ENCODE measurements around the gene ACACB. TPM values are rescaled to one million over a fixed set of nuclear protein-coding genes. Genes with fewer than 3 reads are reported as not detected.

ACACB gene
- total RNA-seq, result 100 to 1,000 TPM in 2 of 4 donors, 10 to 100 TPM in 2; 69.5 to 132 (median 93.6) TPM

GRCh38 chr12:109115758-109116610 is at the start of gene ACACB:
Gene ACACB, plus strand, starts transcription at chr12:109116587. Its CDS starts 22,819 bp downstream, at chr12:109139406.
- WGBS, 2 donors (ENCODE audit: low coverage in 1 of 2), result 41 to 55% methylated on average over 8 to 14 of the region's 14 CpGs
- Histone ChIP-seq H3K4me1 (peaks cover 25 to 60% (median 49%) of the 10 kb centered on the region in 4 donors), H3K36me3 (no peaks in the 10 kb centered on the region), H3K4me3 (peak within 1 kb of the TSS in 1 of 4 donors; percentile 7), H3K9me3 (no peaks in the 10 kb centered on the region), H3K27me3 (no peaks in the 10 kb centered on the region), H3K27ac (peak within 1 kb of the TSS; percentile 93 to 98 (median 95))
- in situ Hi-C loops (cut with MboI; ENCODE audit: low pct_ligation_motif_present in 1 of 4, low pct_unique_long_range_greater_than_20kb in 1 of 4, low sequenced_read_pairs in 3 of 4), result loop anchor here in 1 of 4 donors (25.0 kb wide), 1 partner anchor 271 kb away; no protein-coding TSS in a partner anchor
- peak; percentile 78 for DNase-seq
- TF ChIP-seq EP300 (IDR thresholded peaks at IDR 0.05; ENCODE audit: low read depth) (peak; percentile 85), POLR2A (IDR thresholded peaks at IDR 0.05) (peak; percentile 41), POLR2AphosphoS5 (IDR thresholded peaks at IDR 0.05) (peak; percentile 41 to 91 (median 91)), CTCF (IDR thresholded peaks at IDR 0.05) (no peak)
- intact Hi-C loops (cut with DNase I; ENCODE audit: low total_unique reads), result loop anchor here (1.0 kb wide), 1 partner anchor 39 kb away; no protein-coding TSS in a partner anchor

GRCh38 chr12:109069307-109070271 is 46.8 kb upstream of the ACACB start:
- H3K9me3 ChIP-seq, result no peaks in the 10 kb centered on the region
- peak overlapping the region; percentile 73 to 87 (median 84) for H3K27ac ChIP-seq
- H3K4me1 ChIP-seq, result peaks cover 0 to 30% (median 8%) of the 10 kb centered on the region in 4 donors
- in situ Hi-C loops (cut with MboI; ENCODE audit: low pct_ligation_motif_present in 1 of 4, low pct_unique_long_range_greater_than_20kb in 1 of 4, low sequenced_read_pairs in 3 of 4), result no loop called here
- H3K36me3 ChIP-seq, result peaks cover 0 to 30% (median 11%) of the 10 kb centered on the region in 4 donors
- H3K27me3 ChIP-seq, result no peaks in the 10 kb centered on the region
- H3K4me3 ChIP-seq, result peak overlapping the region in 3 of 4 donors; percentile 3 to 32 (median 18)
- 51 to 77% methylated on average over 5 to 17 of the region's 17 CpGs for WGBS, 2 donors (ENCODE audit: low coverage in 1 of 2)
- TF ChIP-seq CTCF (IDR thresholded peaks at IDR 0.05) (no peak), POLR2A (IDR thresholded peaks at IDR 0.05) (peak; percentile 76), POLR2AphosphoS5 (IDR thresholded peaks at IDR 0.05) (peak in 1 of 3 donors; percentile 50), EP300 (IDR thresholded peaks at IDR 0.05; ENCODE audit: low read depth) (no peak)
- intact Hi-C loops (cut with DNase I; ENCODE audit: low total_unique reads), result no loop called here
- DNase-seq, result peak; percentile 81

GRCh38 chr12:109074866-109075265 is 41.5 kb upstream of the ACACB start:
- no peak overlapping the region for H3K4me3 ChIP-seq
- no peak overlapping the region for H3K27ac ChIP-seq
- H3K9me3 ChIP-seq, result no peaks in the 10 kb centered on the region
- no peak for TF ChIP-seq CTCF (IDR thresholded peaks at IDR 0.05)
- no peak for TF ChIP-seq POLR2AphosphoS5 (IDR thresholded peaks at IDR 0.05)
- no peak for TF ChIP-seq POLR2A (IDR thresholded peaks at IDR 0.05)
- no peak for TF ChIP-seq EP300 (IDR thresholded peaks at IDR 0.05; ENCODE audit: low read depth)
- intact Hi-C loops (cut with DNase I; ENCODE audit: low total_unique reads) (no loop called here), in situ Hi-C loops (cut with MboI; ENCODE audit: low pct_ligation_motif_present in 1 of 4, low pct_unique_long_range_greater_than_20kb in 1 of 4, low sequenced_read_pairs in 3 of 4) (loop anchor here in 2 of 4 donors (25.0 kb wide), 2 partner anchors 413 to 513 kb away; partner anchors contain the start of genes ISCU (in 2 of the 2) and SART3 (in 2 of the 2))
- peaks cover 0 to 7% (median 2%) of the 10 kb centered on the region in 4 donors for H3K4me1 ChIP-seq
- H3K27me3 ChIP-seq, result no peaks in the 10 kb centered on the region
- peaks cover 0 to 43% (median 14%) of the 10 kb centered on the region in 4 donors for H3K36me3 ChIP-seq
- no peak for DNase-seq
